HG03095 (cell line): ENCODE measurements around the gene KCNN1.
"Not testable (repeated sequence)": the region's sequence is repeated elsewhere in the genome, so short reads cannot be mapped to it uniquely, and the experiment has no call there.

Experiments
- ATAC-seq: cut with Tn5 transposase; IDR thresholded peaks from one replicate; pipeline ENCODE4 v1.9.1; 2021; ENCODE audit warnings: moderate library complexity; ENCODE audit not compliant: unreplicated experiment

KCNN1 gene

DNA sequence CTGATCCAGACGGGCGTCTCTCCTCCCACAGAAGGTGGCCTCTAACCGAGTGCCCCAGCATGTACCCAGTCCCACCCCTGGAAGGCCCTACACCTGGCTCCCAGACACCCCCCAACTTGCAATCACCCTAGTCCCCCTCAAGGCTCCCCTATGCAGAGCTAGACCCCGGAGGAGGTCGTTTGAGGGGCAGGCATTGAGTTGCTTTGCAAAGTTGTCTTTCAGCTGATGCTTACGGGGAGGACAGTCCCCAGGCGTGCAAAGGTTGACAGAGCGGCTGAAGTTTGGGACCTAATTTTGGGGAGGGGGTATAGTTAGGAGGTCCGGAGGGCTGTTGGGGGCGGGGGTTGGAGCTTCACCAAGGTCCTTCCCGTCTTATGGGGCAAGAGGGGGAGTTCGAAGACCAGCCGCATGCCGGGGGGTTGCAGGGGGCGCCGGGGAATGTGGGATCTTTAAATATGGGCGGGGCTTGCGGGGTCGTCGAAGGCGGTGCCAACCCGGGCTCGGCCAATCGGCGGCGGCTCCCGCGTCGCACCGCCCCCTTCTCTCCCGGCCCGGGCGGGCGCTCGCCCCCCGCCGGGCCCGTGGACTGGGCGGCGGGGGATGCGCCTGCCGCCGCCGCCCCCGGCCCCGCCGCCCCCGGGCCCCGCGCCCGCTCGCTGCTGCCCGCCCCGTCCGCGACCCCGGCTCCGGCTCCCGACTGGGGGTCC is at the start of gene KCNN1:
Gene KCNN1, plus strand, starts transcription at position 558 of the 707 bp plus-strand sequence. CDS start 6,782 bp downstream, outside the sequence.
- ATAC-seq = no peak

DNA sequence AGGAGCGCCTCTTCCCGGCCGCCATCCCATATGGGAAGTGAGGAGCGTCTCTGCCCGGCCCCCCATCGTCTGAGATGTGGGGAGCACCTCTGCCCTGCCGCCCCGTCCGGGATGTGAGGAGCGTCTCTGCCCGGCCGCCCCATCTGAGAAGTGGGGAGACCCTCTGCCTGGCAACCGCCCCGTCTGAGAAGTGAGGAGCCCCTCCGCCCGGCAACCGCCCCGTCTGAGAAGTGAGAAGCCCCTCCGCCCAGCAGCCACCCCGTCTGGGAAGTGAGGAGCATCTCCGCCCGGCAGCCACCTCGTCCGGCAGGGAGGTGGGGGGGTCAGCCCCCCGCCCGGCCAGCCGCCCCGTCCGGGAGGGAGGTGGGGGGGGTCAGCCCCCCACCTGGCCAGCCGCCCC is 48.8 kb upstream of the KCNN1 start:
- not testable (repeated sequence) for ATAC-seq

DNA sequence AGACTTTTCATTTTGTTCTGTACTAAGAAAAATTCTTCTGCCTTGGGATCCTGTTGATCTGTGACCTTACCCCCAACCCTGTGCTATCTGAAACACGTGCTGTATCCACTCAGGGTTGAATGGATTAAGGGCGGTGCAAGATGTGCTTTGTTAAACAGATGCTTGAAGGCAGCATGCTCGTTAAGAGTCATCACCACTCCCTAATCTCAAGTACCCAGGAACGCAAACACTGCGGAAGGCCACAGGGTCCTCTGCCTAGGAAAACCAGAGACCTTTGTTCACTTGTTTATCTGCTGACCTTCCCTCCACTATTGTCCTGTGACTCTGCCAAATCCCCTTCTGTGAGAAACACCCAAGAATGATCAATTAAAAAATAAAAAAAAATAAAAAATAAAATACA is 47.8 kb upstream of the KCNN1 start:
- ATAC-seq = not testable (repeated sequence)

DNA sequence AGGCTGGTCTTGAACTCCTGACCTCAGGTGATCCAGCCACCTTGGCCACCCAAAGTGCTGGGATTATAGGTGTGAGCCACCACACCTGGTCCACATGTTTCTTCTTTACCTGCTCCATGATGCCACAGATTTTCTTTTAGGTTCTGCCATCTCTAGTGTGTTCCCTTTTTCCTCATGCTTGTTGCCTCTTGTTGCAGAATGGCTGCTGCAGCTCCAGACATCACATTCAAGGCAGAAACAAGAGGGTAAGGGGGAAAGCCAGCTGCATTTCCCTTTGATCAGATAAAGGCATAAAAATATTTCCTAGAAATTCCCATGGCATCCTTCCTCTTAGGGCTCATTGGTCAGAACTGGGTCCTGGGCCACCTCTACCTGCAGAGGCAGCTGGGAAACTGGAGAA is 46.4 kb upstream of the KCNN1 start:
- no peak for ATAC-seq

DNA sequence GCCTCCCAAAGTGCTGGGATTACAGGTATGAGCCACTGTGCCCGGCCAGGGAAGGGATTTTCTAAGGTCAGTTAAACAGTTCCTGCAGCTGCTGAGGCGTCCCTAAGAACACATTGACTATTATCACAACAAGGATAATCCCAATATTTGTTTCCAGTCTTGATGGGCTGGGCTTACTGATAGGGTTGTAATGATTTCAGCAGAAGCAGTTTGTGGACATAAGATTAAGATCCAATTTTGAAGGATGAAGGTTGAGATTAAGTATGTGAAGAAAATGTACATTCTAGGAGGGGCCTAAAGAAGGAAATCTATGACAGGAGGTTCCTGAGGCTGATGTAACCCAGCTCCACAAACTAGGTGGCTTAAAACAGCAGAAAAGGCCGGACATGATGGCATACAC is 44.8 kb upstream of the KCNN1 start:
- no peak for ATAC-seq

DNA sequence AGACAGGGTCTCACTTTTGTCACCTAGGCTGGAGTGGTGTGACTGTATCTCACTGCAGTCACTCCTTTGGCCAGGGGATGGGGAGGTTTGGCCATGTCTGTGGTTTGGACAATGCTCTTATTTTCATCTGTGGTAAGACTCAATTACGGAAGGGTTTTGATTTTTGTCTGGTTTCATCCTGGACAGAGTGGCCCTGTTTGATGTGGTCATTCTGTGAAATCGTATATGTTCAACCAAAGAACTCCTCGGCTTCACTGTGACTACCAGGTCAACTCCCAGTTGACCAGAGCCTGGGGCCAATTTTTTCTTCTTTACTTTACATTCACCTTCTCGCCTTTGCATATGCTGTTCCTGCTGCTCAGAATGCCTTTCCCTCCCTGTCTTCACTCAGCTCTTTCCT is 40.9 kb upstream of the KCNN1 start:
- ATAC-seq = no peak

DNA sequence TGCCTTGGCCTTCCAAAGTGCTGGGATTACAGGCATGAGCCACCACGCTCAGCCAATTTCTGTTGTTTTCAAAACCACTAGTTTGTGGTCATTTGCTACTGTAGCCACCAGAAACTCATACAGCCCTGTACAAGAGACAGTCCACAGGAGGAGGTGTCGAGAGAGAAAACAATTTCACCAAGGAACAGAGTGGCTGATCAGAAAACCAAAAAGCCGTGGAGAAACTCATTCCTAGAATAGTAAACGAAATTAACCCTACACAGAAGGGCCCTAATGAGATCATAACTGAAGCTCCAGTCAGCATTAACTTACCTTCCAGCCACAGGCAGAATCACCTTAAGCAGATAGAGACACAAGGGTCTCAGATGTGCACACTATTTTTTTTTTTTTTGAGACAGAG is 37.9 kb upstream of the KCNN1 start:
- ATAC-seq = no peak

DNA sequence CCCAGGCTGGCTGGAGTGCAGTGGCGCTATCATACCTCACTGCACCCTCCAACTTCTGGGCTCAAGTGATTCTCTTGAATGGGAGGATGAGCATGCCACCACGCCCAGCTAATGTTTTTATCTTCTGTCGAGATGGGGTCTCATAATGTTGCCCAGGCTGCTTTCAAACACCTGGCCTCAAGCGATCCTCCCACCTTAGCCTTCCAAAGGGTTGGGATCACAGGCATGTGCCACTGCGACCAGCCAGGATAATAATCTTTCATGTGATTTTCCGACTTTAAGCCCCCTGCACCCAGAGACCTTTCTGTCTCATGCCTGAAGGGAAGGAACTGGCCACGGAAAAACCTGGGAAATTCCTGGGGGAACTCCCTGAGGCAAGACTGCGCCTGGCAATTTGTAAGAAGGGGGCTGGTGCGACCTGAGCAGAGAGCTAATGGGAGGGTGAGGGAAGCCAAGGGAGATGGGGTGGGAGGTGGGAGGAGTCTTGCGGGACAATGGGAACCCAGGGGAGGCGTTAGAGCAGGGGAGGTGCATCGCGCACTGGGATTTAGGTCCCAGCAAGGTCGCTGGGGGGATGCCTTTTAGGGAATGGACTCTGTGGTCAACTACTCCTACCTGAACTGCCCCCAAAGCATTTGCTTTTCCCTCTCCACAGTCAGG is 35.2 kb upstream of the KCNN1 start:
- ATAC-seq = no peak

DNA sequence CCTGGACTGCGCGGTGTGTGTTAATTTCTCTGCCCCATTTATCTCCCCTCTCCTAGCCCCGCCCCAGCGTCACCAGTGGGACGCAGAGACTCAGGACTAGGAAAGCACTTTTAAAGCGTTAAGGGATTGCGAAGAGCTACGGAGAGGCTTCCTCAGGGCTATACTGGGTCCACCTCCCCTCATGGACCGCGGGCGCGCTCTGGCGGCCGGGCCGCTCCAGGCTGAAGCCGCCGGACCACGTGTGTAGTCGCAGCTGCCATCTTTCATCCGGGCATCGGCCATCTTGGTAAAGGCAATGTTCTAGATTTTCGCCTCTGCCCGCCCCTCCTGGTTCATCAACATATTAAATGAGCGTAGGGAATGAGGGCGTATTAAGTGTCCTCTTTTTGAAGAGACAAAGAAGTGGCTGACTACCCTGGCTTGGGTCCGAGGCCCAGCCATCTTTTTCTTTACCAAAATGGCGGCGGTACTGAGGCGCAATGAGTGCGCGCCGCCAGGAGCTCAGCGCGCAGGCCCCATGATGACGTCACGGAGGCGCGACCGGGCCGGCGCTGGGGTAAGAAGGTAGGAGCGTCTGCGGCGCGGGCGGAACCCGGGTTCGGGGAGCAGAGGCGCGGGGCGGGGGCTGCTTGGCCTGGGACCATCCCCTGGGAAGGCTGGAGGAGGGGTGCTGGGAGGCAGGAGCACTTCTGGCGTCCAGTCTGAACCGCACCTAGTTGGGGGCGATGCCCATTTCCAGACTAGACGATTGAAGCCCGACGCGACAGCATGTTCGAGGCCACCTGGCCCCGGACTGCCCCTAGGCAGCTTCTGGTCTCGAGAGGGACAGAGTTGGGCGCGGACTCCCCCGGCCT is 34.2 kb upstream of the KCNN1 start, which contains the start of gene CCDC124:
Gene CCDC124, plus strand, starts transcription at position 531 of the 854 bp plus-strand sequence. CDS start 3,406 bp downstream, outside the sequence.
- peak; percentile 67 for ATAC-seq

DNA sequence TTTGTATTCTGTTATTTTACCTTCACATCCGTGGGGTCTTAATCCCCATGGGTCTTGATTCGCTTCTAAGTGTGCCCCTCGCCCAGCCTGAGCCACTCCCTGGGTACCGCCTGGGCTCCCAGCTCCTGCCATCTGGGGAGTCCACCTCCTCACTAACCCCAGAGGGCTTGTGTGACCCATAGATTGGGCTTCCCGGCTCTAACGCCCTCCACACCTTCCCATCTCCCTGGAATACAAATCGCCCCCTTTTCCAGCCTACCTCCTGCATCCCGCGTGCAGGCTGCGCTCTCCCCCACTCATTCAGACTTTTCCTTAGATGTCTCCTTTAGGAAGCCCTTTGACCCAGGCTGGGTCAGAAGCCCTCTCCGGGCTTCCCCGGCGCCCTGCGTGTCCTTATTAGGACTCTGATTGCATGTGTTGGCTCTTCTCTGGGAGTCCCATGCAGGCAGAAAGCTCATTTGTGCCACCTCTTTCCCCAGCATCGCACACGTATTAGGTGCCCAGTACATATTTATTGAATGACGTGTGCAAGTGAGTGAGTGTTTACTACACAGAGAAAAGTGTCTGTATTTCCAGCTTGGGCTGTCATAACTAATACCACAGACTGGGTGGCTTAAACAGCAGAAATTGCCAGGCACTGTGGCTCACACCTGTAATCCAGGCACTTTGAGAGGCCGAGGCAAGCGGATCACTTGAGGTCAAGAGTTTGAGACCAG is 33.3 kb upstream of the KCNN1 start:
- ATAC-seq = no peak

DNA sequence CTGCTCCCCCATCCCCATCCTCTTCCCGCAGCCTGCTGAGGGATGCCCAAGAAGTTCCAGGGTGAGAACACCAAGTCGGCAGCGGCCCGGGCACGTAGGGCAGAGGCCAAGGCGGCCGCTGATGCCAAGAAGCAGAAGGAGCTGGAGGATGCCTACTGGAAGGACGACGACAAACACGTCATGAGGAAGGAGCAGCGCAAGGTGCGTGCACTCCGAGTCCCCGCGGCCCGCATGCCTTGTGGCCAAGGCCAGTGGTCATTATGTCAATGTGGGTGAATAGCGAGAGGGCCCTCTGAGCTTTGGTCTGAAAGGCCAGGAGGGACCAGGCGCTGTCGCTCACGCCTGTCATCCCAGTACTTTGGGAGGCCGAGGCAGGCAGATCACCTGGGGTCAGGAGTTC is 30.5 kb upstream of the KCNN1 start:
- ATAC-seq = no peak

DNA sequence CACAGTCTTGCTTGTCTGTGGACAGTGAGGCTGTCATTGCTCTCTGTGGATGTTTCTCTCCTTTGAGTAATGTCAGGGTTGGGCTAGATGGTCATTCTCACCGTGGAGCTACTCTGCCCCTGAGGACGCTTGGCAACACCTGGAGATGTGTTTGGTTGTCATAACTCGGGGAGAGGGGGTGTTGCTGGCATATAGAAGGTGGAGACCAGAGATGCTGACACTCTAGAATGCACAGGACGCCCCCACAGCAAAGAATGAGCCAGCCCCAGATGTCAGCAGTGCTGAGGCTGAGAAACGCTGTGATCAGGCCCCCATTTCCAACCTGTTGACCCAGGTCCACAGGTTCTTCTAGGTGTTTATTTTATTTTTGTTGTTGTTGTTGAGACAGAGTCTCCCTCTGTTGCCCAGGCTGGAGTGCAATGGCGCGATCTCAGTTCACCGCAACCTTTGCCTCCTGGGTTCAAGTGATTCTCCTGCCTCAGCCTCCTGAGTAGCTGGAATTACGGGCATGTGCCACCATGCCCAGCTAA is 29.5 kb upstream of the KCNN1 start:
- no peak for ATAC-seq

DNA sequence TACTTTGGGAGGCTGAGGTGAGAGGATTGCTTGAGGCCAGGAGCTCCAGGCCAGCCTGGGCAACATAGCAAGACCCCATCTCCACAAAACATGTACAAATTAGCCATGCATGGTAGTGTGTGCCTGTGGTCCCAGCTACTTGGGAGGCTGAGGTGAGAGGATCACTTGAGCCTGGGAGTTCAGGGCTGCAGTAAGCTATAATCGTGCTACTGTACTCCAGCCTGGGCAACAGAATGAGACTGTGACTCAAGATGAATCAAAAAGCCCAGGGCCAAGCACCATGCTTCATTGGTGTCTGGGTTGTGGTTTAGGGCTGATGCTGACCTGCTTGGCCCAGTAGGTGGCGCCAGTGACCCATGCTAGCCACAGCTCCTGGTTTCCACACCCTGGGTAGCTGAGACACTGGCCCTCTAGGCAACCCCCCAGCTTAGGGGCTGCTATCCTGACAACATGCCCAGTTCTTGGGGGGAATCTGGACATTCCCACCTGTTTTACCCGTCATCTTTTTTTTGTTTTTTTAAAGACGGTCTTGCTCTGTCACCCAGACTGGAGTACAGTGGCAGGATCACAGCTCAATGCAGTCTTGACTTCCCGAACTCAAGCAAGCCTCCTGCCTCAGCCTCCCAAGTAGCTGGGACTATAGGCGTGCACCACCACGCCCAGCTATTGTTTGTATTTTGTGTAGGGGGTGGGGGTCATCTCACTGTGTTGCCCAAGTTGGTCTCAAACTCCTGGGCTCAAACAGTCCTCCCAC is 28.6 kb upstream of the KCNN1 start:
- ATAC-seq = no peak

DNA sequence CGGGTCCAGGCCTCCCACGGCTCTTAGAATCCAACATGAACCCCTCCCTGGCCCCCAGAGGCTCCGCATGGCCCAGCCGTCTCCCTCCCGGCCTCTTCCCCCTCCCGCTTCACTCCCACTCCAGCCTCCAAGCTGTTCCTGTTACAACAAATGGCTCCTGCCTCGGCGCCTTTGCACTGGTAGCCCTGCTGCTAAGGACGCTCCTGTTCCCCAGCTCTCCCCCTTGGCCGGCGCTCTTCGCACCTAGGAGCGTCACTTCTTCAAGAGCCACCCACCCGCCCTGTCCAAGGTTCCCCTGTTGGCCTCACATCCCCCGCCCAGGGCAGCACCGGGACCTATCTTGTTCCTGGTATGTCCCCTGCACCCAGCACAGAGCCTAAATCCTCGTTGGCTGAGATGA is 24.7 kb upstream of the KCNN1 start:
- ATAC-seq = no peak

DNA sequence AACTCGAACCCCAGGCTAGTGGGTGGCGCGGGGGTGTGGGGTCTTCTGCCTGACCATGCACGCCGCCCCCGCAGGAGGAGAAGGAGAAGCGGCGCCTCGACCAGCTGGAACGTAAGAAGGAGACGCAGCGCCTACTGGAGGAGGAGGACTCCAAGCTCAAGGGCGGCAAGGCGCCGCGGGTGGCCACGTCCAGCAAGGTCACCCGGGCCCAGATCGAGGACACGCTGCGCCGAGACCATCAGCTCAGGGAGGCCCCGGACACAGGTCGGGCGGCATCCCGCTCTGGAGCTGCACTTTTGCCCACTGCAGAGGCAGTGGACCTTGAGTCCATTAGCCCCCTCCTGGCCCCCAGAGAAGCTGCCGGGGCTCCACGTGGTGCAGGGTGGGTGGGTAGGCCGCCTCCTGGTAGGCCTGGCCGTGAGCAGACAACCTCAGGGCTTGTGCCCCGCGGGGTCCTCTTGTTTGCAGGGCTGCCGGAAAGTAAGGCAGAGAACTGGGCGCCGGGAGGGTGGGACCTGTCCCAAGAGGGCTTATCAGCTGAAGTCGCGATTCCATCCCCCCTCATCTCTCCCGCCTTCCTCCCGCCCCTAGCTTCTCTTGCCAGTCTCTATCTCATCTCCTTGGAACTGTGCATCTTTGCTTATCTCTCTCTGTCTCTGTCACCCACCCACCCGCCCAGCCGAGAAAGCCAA is 24.2 kb upstream of the KCNN1 start:
- no peak for ATAC-seq

DNA sequence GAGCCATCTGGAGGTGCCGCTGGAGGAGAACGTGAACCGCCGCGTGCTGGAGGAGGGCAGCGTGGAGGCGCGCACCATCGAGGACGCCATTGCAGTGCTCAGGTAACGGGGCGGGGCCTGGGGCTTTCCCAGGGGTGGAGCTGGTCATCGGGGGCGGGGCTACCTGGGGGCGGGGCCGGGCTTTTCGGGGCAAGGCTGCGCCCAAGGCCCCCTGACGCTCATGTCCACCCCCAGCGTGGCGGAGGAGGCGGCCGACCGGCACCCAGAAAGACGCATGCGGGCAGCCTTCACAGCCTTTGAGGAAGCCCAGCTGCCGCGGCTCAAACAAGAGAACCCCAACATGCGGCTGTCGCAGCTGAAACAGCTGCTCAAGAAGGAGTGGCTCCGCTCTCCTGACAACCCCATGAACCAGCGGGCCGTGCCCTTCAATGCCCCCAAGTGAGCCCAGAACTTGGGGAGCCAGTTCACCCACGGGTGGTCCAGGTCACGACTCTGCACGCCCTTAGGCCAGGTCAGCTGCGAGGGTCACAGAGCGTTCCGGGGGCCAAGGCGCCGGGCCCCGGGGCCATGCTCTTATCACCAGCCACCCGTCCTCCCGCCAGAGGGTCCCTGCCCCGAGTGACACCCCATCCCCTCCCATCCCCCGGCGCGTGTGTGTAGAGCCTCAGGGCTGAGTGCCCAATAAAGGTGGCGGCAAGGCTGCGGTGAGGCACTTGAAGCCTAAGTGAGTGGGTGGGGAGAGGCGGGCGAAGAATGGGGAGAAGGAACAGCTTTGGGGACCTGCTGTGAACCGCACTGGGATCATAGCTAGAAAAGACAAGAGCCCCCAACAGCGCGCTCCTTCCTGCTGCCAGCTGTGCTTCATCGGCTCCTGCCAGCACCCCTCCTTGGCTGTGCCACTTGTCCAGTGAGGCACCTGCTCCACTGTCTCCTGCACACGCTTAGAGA is 23.4 kb upstream of the KCNN1 start:
- no peak for ATAC-seq

DNA sequence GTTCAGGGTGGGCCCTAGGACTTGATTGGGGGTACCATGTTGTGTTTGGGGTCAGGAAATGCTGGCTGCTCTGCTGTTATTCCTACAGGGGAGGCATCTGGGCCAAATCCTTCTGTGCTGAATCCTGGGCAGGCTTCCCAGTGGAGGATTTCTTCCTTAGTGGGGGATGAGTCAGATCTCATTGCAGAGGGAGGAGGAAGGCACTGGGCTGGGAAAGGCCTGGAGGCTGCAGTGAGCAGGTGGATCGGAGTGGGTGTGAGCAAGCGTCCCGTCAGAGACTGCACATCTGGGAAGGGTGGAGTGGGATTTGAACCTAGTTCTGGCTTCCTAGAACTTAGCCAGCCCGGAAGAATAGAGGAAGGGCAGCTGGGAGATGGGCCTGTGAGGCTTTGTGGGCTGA is 22.6 kb upstream of the KCNN1 start:
- ATAC-seq = no peak
